Neural crest cell (in vitro differentiated cells): ENCODE data around the gene C2CD4A. TPM values are rescaled to one million over a fixed set of nuclear protein-coding genes. Genes with fewer than 3 reads are reported as not detected.

ENCODE experiments used
- DNase-seq: peaks from one replicate; pipeline ENCODE4 v3.0.0; 2021; ENCODE audit warnings: low read depth, mixed read lengths, low spot score
- H3K27ac Mint-ChIP-seq: one replicate; pipeline ENCODE4 v1.8.0; 2021; ENCODE audit warnings: mild to moderate bottlenecking, mixed read lengths; ENCODE audit not compliant: unreplicated experiment
- H3K27me3 Mint-ChIP-seq: 2 replicates; pipeline ENCODE4 v1.8.0; 2021; ENCODE audit warnings: low read depth, mild to moderate bottlenecking, mixed read lengths
- H3K36me3 Mint-ChIP-seq: 2 replicates; pipeline ENCODE4 v1.8.0; 2021; ENCODE audit warnings: low read depth, mild to moderate bottlenecking, mixed read lengths
- H3K4me1 Mint-ChIP-seq: 2 replicates; pipeline ENCODE4 v1.8.0; 2021; ENCODE audit warnings: mixed read lengths
- H3K4me3 Mint-ChIP-seq: one replicate; pipeline ENCODE4 v1.8.0; 2021; ENCODE audit warnings: mild to moderate bottlenecking, mixed read lengths
- H3K9me3 Mint-ChIP-seq: 2 replicates; pipeline ENCODE4 v1.8.0; 2021; ENCODE audit warnings: mixed read lengths
- CTCF ChIP-seq: fragments of 200-600 bp; sonication (generic); conservative IDR thresholded peaks from 2 replicates; pipeline ENCODE4 v1.5.0; 2021; ENCODE audit warnings: antibody characterized with exemption, mild to moderate bottlenecking
- total RNA-seq: library from RNA; stranded (reverse); gene quantifications from 2 replicates; pipeline ENCODE4 v1.2.1, GENCODE V29; 2021

C2CD4A gene
- total RNA-seq, 1 donor from 2014 or later, result not detected

GRCh38 chr15:62051166-62051565 lies 15.6 kb upstream of the C2CD4A start:
- Mint-ChIP-seq H3K4me3 (no peak overlapping the region), H3K36me3 (peaks cover 3% of the 10 kb centered on the region), H3K27ac (no peak overlapping the region), H3K4me1 (peaks cover 12% of the 10 kb centered on the region), H3K27me3 (no peaks in the 10 kb centered on the region), H3K9me3 (peaks cover 3% of the 10 kb centered on the region)
- no peak for TF ChIP-seq CTCF
- no peak for DNase-seq

DNA sequence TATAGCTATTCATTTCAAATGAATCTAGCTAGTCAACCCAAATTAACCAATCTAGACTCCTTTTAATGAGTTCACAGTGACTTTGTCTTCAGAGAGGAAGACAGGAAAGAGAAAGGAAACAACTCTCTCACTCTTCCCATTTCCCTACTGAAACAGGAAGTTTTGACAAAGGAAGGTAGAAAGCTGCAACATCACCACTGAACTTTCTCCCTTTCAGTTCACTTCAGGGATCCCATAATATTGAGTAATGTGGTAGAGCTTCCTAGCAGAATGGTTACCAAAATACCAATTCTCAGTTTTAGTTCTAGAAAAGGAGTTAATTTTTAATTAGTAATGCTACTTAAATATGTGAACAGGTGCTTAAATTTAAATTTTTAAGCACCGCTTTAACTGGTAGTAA lies 14.1 kb upstream of the C2CD4A start:
- Mint-ChIP-seq H3K4me1 (peaks cover 20% of the 10 kb centered on the region), H3K27ac (no peak overlapping the region), H3K9me3 (peaks cover 3% of the 10 kb centered on the region), H3K4me3 (no peak overlapping the region), H3K36me3 (peaks cover 3% of the 10 kb centered on the region), H3K27me3 (no peaks in the 10 kb centered on the region)
- no peak for TF ChIP-seq CTCF
- no peak for DNase-seq

GRCh38 chr15:62053439-62054085 lies 13.2 kb upstream of the C2CD4A start:
- Mint-ChIP-seq H3K36me3 (peaks cover 3% of the 10 kb centered on the region), H3K27me3 (no peaks in the 10 kb centered on the region), H3K4me3 (no peak overlapping the region), H3K27ac (no peak overlapping the region), H3K9me3 (peaks cover 3% of the 10 kb centered on the region), H3K4me1 (peaks cover 24% of the 10 kb centered on the region)
- no peak for TF ChIP-seq CTCF
- no peak for DNase-seq

DNA sequence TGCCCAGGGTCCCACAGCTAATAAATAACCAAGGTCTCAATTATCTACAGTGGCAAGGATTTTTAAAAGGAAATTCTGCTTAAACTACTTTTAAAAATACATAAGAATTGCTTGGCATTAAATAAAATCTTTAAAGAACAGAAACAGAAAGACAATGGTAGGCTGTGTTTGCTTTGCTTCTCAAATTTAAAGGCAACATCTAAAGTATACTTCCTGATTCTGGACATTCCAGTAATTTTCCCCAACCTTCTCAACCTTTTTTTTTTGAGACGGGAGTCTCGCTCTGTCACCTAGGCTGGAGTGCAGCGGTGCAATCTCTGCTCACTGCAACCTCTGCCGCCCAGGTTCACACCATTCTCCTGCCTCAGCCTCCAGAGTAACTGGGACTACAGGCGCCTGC lies 11.8 kb upstream of the C2CD4A start:
- DNase-seq, result no peak
- Mint-ChIP-seq H3K4me1 (peaks cover 33% of the 10 kb centered on the region), H3K4me3 (no peak overlapping the region), H3K27ac (no peak overlapping the region), H3K36me3 (peaks cover 2% of the 10 kb centered on the region), H3K27me3 (peaks cover 5% of the 10 kb centered on the region), H3K9me3 (peaks cover 2% of the 10 kb centered on the region)
- TF ChIP-seq CTCF, result no peak

- no peak for DNase-seq
- no peaks in the 10 kb centered on the region for H3K9me3 Mint-ChIP-seq
- H3K27me3 Mint-ChIP-seq, result peaks cover 26% of the 10 kb centered on the region
- H3K4me1 Mint-ChIP-seq, result peaks cover 36% of the 10 kb centered on the region
- H3K27ac Mint-ChIP-seq, result no peak overlapping the region
- no peaks in the 10 kb centered on the region for H3K36me3 Mint-ChIP-seq
- H3K4me3 Mint-ChIP-seq, result no peak overlapping the region
- TF ChIP-seq CTCF, result no peak
These were observed 9.3 kb upstream of the C2CD4A start for GRCh38 chr15:62057341-62057980.
